Adipose tissue (tissue), 3 donors: Measurements from ENCODE around the gene CSMD2. TPM values are rescaled to one million over a fixed set of nuclear protein-coding genes. Genes with fewer than 3 reads are reported as not detected.

Experiments used
- H3K27ac ChIP-seq: one replicate; pipeline ENCODE4 v1.5.1; 2013; ENCODE audit warnings: low read depth, low read length
- WGBS, 3 donors: extraction: QIAGEN DNeasy Blood & Tissue Kit; methylation state at CpG; one replicate each; pipeline ENCODE4 v1.1.7; 2013; 5-methylcytosine and 5-hydroxymethylcytosine counted together
- polyA plus RNA-seq, 3 donors: library from polyadenylated mRNA; stranded (reverse); fragments of 200-250 nt; gene quantifications; one replicate each; pipeline ENCODE4 v1.2.3, GENCODE V29; 2013
- donor health status: healthy with polysubstance abuse.
- donor health status: Bipolar disorder and iron deficiency.
- donor health status: healthy.

The CSMD2 gene
- polyA plus RNA-seq, 3 donors = under 0.01 to 0.21 (median 0.07) TPM

DNA sequence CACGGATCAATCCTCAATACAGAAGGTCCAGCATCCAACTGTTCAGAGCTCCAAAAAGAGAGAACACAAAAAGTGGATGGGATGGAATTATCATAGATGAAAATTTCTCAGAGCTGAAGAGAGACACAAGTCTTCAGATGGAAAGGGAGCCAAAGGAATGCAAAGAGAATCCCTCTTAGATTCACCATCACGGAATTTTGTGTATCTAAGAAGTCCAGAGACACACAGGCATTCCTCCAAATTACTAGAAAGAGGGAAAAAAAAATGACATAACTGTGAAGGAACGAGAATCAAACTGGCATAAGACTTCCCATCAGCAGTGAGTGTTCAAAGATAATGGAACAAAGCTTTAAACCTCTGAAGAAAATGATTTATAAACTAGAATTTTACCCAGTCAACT lies 591.4 kb downstream of the CSMD2 start:
- no peak overlapping the region for H3K27ac ChIP-seq
- 71 to 76% (median 72%) methylated on average over 3 of the region's 3 CpGs for WGBS, 3 donors

DNA sequence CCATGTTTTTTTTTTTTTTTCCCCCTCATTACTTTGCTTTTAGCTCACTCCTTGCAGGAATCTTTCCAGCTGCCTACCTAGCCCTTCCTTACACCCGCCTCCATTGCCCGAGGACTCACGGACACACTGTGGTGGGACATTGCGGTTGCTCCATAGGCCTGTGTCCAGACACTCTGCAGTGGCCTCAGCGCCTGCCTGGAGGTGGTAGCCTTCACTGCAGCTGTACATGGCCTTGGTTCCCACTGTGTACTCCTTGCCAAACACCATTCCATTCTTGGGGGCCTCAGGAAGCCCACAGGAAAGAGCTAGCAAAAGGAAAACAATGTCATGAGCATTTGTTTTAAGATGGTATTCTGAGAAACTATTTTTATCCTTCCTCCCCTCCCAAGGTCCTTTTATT lies 592.6 kb downstream of the CSMD2 start:
- no peak overlapping the region for H3K27ac ChIP-seq
- 77 to 84% (median 81%) methylated on average over 5 of the region's 5 CpGs for WGBS, 3 donors

DNA sequence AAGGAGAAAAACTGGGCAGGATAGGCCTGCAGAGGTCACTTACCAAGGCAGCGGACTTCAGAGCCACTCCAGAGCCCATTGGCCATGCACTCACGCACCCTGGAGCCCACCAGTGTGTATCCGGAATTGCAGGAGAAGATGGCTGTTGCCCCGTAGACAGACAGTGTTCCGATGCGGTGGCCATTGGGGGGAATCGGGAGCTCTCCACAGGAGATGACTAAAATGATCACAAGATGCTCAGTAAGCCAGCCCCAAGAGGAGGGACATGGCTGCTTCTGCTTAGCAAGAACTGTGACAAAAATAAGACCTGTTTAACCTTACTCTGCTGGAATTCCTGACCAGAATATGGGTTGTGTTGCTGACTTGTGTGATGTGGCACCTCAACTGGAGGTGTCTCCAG lies 595.7 kb downstream of the CSMD2 start:
- WGBS, 3 donors = 96 to 99% (median 97%) methylated on average over 7 of the region's 7 CpGs
- no peak overlapping the region for H3K27ac ChIP-seq

DNA sequence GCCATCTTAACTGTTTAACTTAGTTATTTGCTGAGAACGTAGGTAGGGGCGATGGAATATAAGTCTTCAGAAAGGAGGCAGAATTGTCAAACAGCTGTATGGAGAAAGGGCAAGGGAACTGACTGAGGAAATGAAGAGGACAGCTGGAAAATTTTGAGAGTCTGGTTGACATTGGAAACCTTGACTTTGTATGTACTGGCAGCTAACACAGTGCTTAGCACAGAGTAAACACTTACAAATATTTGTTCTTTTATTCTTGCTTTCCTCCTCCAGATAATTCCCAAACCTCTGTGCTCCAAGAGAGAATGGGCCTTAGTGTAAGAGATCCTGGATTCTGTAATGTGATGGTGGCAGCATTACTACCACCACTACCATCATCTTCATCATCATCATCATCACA lies 601.3 kb downstream of the CSMD2 start:
- 42 to 86% (median 65%) methylated on average over 2 of the region's 2 CpGs for WGBS, 3 donors
- H3K27ac ChIP-seq = no peak overlapping the region

DNA sequence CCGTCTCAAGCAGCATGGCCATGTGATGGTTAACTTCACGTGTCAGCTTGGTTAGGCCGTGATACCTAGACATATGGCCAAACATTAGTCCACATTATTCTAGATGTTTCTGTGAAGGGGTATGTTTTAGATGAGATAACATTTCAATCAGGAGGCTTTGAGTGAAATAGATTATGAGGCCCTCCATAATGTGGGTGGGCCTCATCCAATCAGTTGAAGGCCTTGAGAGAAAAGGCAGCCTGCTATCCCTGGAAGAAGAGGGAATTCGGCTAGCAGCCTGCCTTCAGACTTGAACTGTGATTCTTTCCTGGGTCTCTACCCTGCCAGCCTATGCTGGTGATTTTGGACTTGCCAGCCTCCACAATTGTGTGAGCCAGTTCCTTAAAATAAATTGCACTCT lies 602.5 kb downstream of the CSMD2 start:
- WGBS, 3 donors = 86 to 99% (median 96%) methylated on average over 4 of the region's 4 CpGs
- H3K27ac ChIP-seq = no peak overlapping the region

DNA sequence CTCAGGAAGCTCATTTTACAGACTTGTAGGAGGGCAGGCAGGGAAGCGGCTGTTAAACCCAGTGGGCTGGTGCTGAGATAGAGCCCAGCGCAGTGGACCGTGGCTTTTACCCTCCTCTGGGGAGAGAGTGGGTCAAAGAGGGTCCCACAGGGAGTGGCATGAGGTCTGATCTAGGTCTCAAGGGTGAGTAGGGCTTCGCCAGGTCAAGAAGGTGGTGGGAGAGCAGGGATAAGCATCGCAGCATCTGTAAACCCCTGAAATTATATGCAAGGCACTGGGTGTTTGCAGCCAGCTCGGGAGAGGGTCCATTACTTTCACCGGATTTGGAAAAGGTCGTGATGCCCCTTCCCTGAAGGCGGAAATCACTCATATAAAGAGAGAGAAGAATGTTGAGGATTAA lies 603.5 kb downstream of the CSMD2 start:
- WGBS, 3 donors = 83 to 94% (median 93%) methylated on average over 9 of the region's 9 CpGs
- H3K27ac ChIP-seq = no peak overlapping the region

DNA sequence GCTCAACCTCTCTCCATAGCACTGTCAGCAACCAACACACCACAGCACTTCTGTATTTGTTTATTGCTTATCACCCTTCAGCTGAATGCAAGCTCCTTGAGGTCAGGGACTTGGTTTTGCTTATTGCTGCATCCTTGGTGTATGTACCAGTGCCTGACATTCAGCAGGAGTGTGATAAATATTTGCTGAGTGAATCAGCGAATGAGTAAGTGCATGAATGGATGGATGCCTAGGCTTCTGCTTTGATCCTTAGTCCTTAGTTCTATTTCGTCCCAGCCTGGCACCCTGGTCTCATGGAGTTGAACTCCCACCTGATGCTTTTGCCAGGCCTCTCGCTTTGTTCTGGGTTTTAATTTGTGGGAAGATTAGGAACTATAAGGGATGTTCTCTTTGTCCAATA lies 604.4 kb downstream of the CSMD2 start:
- 93 to 95% (median 94%) methylated on average over 3 of the region's 3 CpGs for WGBS, 3 donors
- H3K27ac ChIP-seq = no peak overlapping the region

DNA sequence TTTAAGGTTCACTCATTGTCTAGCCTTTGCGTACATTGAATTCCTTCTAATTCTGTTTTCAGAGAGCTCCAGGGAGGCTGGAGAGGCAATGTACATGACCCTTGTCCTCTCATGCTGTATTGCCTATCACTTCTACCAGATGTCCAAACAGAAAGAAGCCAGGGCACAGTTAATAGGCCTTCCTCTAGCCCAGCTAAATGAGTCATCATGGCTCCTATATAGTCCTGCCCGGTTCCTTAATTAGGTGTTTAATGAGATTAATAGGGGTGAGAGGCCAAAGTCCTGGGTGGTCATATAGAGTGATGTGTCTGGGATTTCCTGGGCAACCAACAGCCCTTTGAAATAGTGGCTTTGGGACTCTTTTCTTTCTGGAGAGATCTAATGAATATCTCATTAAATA lies 616.3 kb downstream of the CSMD2 start:
- no peak overlapping the region for H3K27ac ChIP-seq
- 75 to 94% (median 80%) methylated on average over 2 of the region's 2 CpGs for WGBS, 3 donors

DNA sequence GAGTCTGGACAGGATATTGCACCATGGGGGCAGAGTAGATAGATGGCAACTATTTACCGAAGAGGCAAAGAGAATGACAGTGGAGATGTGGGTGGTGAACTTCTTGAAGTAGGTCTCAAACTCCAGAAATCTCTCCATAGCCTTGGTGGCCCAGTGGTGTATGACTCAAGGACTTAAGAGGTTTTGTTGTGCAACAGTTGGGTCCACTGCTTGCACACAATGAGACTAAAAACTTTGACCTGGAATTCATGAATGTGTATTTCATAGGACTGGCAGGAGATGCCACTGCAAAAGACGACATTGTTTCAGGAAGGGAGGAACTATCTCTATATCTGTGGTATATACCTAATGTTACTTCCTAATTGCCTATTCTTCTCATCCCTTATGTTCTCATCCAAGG lies 616.7 kb downstream of the CSMD2 start:
- 78 to 85% (median 85%) methylated on average over 2 of the region's 2 CpGs for WGBS, 3 donors

DNA sequence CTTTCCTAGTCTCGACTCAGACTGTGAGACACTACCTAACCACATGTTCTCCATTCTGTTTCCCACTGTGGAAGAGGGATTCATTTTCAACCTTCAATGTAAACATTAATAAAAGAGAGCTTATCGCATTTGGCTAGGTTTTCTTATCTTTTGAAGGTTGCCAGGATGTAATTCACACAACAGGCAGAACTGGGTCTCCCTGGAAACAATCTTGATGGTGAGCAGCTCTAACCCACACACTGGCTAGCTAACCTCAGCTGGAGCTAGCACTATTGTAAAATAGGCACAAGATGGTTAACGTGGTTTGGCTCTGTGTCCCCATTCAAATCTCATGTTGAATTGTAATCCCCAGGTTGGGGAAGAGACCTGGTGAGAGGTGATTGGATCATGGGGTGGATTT lies 617.5 kb downstream of the CSMD2 start:
- H3K27ac ChIP-seq = no peak overlapping the region
- WGBS, 3 donors = 55 to 80% (median 76%) methylated on average over 3 of the region's 3 CpGs

More for the DNA sequence above, 616.7 kb downstream of the CSMD2 start:
- no peak overlapping the region for H3K27ac ChIP-seq

DNA sequence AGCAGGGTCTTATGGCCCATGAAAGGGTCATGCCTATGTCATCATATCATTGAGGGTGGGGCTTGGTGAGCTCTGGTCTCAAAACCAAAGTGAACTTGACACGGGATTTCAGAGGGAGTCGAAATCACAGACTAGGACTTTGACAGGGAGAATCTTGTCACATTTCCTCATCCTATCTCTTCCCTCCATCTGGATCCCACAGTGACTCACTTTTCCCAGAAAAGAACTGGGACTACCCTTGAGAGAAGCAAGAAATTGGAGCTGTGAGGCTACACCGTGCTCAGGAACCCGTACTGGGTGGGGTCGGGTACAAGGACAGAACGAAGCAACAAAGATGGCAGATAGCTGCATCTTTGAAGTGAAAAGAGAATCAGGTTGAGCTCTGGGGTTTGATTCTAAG lies 623.1 kb downstream of the CSMD2 start:
- H3K27ac ChIP-seq = no peak overlapping the region
- WGBS, 3 donors = 89 to 93% (median 91%) methylated on average over 6 of the region's 6 CpGs

DNA sequence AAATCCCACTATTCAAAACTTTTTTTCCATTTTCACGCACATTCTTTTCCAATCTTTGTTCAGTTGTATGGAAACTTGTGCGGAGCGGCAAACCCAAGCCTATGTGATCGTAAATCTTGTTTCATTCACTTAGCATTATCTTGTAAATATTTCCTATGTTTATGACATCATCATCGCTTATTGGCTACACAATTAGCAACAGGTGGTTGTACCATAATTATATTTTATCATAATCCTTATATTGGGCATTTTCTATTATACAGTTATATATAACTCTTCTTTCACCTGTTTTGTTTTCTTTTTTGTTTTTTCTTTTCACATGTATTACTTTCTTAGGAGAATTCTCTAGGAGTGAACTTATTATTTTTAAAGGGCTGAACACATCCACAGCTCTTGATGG lies 627.1 kb downstream of the CSMD2 start:
- WGBS, 3 donors = 95 to 96% (median 95%) methylated on average over 5 of the region's 5 CpGs
- H3K27ac ChIP-seq = no peak overlapping the region

DNA sequence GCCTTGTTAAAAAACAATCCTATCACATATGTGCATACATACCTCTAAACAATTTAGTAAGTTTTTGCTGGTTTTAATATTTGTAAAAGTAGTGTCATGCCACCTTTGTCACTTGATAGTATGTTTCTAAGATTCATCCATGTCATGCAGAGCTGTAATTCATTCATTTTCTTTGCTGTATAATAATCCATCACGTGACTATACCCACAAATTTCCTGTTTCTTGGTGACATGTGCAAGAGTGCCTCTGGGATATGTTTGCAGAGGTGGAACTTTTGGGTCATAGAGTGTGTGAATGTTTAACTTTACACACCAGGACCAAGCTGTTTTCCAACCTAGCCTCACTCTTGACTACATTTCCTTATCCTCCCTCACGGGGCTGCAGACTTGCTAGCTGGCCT lies 629.7 kb downstream of the CSMD2 start:
- 75 to 88% (median 78%) methylated on average over 2 of the region's 2 CpGs for WGBS, 3 donors

DNA sequence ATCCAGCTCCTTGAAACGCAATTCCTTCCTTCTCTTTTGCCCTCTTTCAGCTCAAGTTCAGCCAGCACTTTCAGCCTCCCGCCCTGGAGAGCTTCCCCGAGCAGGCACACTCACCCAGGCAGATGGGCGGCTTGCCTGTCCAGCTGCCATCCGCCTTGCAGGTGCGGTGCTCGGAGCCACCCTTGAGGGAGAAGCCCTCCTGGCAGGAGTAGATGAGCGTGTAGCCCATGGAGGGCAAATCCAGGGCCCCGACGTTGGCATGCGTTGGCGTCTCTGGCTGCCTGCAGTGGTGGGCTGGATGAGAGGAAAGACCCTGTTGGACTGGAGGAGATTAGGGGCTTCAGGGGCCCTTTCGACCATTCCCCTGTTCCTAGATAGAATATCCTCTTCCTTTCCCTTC lies 632.1 kb downstream of the CSMD2 start:
- no peak overlapping the region for H3K27ac ChIP-seq
- 89 to 90% (median 90%) methylated on average over 13 of the region's 13 CpGs for WGBS, 3 donors

More for the DNA sequence above, 629.7 kb downstream of the CSMD2 start:
- H3K27ac ChIP-seq = no peak overlapping the region

DNA sequence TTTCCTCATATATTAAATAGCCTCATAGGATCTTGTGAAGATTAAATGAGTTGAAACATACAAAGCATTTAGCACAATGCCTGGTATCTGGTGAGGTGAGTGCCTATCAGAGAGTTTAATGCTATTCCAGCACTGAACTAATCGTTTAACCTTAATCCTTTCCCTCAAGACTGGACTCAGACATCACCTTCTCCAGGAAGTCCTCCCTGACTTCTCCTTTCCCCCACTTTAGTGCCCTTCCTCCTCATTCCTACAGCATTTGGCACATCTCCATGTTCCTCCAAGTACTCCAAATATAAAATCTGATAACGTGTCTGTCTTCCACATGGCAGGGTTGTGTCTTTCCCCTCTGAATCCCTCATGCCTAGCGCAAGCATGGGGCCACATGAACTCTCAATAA lies 632.8 kb downstream of the CSMD2 start:
- 69 to 76% (median 71%) methylated on average over 3 of the region's 3 CpGs for WGBS, 3 donors
- no peak overlapping the region for H3K27ac ChIP-seq

DNA sequence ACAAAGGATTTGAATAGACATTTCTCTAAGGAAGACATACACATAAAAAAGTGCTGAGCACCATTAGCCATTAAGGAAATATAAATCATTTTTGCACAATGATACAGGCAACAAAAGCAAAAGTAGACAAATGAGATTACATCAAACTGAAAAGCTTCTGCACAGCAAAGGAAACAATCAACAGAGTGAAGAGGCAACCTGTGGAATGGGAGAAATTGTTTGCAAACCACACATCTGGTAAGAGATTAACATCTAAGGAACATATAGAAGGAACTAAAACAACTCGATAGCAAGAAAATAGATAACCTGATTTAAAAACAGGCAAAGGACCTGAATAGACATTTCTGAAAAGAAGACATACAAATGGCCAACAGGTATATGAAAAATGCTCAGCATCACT lies 635.1 kb downstream of the CSMD2 start:
- H3K27ac ChIP-seq = no peak overlapping the region
- WGBS, 3 donors = 58 to 63% (median 63%) methylated on average over 1 of the region's 1 CpG

DNA sequence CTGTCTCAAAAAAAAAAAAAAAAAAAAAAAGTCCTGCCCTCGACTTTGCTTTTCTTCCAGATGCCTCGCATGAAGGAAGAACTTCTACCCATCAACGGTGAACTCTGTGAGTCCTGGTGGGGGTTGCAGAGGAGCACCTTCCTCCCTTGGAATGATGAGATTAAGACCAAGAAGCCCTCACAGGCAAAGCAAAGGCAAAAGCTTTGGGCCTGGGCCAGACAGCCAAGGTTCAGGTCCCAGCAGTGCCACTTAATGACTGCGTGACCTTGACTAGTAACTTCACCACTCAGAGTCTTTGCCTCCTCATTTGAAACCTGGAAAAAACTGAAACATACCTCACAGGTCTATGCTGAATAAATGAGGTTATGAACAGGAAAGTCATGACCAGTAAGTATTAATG lies 637.1 kb downstream of the CSMD2 start:
- WGBS, 3 donors = 83 to 90% (median 84%) methylated on average over 4 of the region's 4 CpGs
- H3K27ac ChIP-seq = no peak overlapping the region

DNA sequence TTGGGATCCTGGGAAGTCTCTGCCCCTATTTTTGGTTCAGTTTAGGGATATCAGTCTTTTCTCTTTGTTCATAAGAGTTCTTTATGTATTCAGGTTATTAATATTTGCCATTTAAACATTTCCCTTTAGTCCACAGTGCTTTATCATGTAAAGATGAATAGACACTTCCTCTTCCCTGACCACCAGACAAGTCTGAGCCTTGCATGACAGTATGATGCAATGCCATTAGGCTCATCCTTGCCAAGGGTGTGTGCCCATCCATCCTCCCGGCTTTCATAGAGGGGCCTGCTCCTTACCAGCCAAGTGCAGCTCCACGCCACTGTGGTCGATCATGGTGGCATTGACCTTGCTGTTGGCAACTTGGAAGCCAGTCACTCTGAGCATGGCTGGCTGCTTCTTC lies 640.4 kb downstream of the CSMD2 start:
- 75 to 93% (median 80%) methylated on average over 3 of the region's 3 CpGs for WGBS, 3 donors
- no peak overlapping the region for H3K27ac ChIP-seq

DNA sequence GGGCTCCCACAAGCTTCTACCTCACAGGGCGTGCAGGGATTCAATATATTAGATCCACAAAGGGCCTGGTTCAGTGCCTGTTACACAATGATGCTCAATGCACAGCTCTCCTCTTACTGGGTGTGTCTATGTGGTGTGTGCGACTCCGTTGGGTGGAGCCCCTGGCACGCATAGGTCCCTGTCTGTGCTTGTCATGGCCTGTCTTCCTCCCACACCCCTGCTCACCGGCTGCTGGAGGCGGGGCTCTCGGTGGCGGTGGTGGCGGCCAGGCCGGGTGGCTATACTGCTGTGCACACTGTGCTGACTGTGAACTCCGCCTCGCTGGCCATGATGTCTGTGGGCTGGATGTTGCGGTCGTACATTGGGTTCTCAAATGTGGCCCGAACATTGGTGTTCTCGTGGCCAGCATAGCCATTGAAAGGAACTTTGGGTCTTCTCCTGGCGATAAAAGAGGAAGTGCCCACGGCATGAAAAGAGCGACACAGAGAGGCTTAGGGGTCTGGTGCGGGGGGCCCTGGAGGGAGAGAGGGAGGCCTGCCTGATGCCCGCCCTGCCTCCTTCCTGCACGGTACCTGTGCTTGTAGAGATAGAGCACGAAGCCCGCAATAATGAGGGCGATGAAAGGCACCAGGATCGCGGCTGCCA lies 645.7 kb downstream of the CSMD2 start:
- WGBS, 3 donors = 83 to 91% (median 86%) methylated on average over 27 of the region's 27 CpGs

DNA sequence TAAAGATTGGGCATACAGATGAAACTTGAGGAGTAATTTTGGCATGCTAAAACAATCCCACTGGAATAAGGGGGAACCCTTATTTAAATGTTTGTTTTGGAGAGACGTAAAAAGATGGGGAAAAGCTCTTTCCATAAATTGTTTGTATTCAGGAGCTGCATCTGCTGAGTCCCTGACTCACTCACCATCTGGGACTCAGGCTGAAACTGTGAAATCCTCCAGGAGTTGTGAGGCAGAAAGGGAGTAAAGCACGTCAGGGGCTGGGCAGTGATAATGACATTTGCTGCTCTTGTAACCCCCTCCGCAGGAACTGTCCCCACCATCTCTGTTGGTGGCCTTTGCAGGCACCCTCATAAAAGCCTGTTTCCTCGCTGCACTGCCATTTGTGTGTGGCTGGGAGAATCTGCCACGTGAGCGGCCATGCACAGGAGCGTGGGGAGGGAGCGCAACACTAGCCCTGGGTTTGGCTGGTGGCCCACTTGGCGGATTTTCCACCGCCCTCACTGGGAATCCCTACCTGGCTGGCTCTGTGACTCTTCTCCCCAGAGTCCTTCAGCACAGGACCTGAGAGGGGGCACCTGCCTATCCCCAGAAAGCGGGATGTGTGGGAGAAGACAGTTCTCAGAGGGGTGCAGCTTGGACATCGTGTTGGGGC lies 647.3 kb downstream of the CSMD2 start:
- 79 to 83% (median 80%) methylated on average over 12 of the region's 12 CpGs for WGBS, 3 donors
- H3K27ac ChIP-seq = no peak overlapping the region

More for the DNA sequence above, 645.7 kb downstream of the CSMD2 start:
- no peak overlapping the region for H3K27ac ChIP-seq
